ENCODE measurements around the gene EPAS1. TPM values are rescaled to one million over a fixed set of nuclear protein-coding genes. Genes with fewer than 3 reads are reported as not detected.

The EPAS1 gene
- total and polyA plus RNA-seq, 2 of the 8 experiments (the other 6 are each of a cell fraction or from before 2014, with no cell fraction given), result 2.0 to 4.9 TPM

DNA sequence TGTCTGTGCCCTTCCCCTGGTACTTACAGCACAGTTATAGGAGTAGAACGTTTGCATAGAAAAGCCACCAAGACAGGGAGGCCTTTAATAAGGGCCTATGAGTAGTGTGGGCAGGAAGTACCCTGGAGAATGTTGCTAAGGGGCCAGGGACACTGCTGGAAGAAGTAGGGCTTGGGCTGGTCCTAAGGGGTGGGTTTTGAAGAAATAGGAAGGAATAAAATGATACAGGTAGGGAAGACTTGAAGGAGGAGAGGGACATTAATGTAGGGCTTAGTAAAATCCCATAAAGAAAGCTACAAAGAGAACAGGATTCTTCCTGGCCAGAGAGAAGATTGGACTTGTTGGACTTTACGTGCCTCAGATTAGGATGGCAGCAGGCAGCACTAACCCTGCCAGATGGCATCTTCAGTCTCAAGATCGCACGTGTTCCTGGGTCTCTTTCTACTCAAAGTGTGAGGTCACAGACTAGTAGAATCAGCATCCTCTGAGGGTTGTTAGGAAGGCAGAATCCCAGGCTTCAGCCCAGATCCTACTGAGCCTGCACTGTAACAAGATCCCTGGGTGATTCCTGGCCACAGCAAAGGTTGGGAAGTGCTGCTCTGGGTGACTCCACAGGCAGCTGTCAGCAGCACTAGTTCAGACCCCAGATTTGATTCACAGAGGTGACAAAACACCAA lies 39.2 kb downstream of the EPAS1 start:
- Histone ChIP-seq H3K9me3 (ENCODE audit: insufficient read depth in 2 of 2, low read depth in 1 of 2, low read length in 1 of 2) (no peaks in the 10 kb centered on the region), H4K20me1 (replicated peaks in 1 of 2; ENCODE audit: control insufficient read depth in 1 of 2, insufficient read depth in 2 of 2, low read length in 2 of 2) (no peaks in the 10 kb centered on the region), H3K27ac (ENCODE audit: low read depth, low read length) (no peak overlapping the region; the same call in 1 of the 2 replicates), H3K4me3 (ENCODE audit: extremely low read depth in 1 of 4, insufficient read depth in 2 of 4, low read depth in 3 of 4, low read length in 4 of 4) (no peak overlapping the region), H2BK120ac (replicated peaks; ENCODE audit: low read depth, low read length) (no peak overlapping the region), H3K36me3 (ENCODE audit: control insufficient read depth in 2 of 4, insufficient read depth in 4 of 4, low read length in 3 of 4) (no peaks in the 10 kb centered on the region), H3K79me2 (ENCODE audit: control insufficient read depth in 1 of 2, insufficient read depth in 2 of 2, low read length in 2 of 2) (no peaks in the 10 kb centered on the region), H2BK20ac (ENCODE audit: low read length) (peak overlapping the region; percentile 10; the same call in 1 of the 2 replicates), H3K4me1 (replicated peaks in 1 of 4; ENCODE audit: control insufficient read depth in 3 of 4, insufficient read depth in 4 of 4, low read length in 3 of 4) (peaks cover 0 to 12% (median 9%) of the 10 kb centered on the region in 4 experiments; a peak in 6 of 7 replicates), H3K23me2 (ENCODE audit: low read depth, low read length) (no peaks in the 10 kb centered on the region), H3K14ac (ENCODE audit: insufficient read length) (no peak overlapping the region), H2BK5ac (ENCODE audit: low read depth, low read length) (0 out of 2 replicates have a peak overlapping the region, but pooled peaks have one; percentile 40), H2BK15ac (ENCODE audit: low read length) (0 out of 2 replicates have a peak overlapping the region, but pooled peaks have one; percentile 25), H3K4me2 (ENCODE audit: insufficient read depth in 1 of 2, low read depth in 2 of 2, low read length in 2 of 2) (peak overlapping the region in 1 of 2 experiments; percentile 61; a peak in 2 of 4 replicates), H4K91ac (replicated peaks; ENCODE audit: insufficient read length, low read length) (no peak overlapping the region), H3K56ac (replicated peaks; ENCODE audit: insufficient read length, low read depth, low read length) (no peak overlapping the region), H3K9ac (replicated peaks in 1 of 4; ENCODE audit: extremely low read depth in 1 of 4, low read depth in 3 of 4, low read length in 3 of 4) (no peak overlapping the region), H3K18ac (ENCODE audit: extremely low read depth, low read length) (peak overlapping the region; percentile 25; the same call in 1 of the 2 replicates), H4K5ac (ENCODE audit: insufficient read length, low read depth, low read length) (no peak overlapping the region), H3K4ac (replicated peaks; ENCODE audit: insufficient read length, low read depth, low read length) (no peak overlapping the region), H2AFZ (ENCODE audit: low read length) (no peak overlapping the region), H2BK12ac (ENCODE audit: low read depth, low read length) (peak overlapping the region; percentile 56; the same call in 1 of the 2 replicates), H4K8ac (ENCODE audit: extremely low read depth, insufficient read depth, low read length) (no peak overlapping the region), H3K79me1 (ENCODE audit: low read depth, low read length) (no peaks in the 10 kb centered on the region), H3K23ac (ENCODE audit: insufficient read length) (no peak overlapping the region), H3K27me3 (replicated peaks in 1 of 4; ENCODE audit: control insufficient read depth in 3 of 4, extremely low read depth in 1 of 4, insufficient read depth in 3 of 4, low read length in 3 of 4) (no peaks in the 10 kb centered on the region; a peak in 1 of 7 replicates), H2AK5ac (ENCODE audit: low read depth, low read length) (no peak overlapping the region; the same call in 1 of the 2 replicates)
- FAIRE-seq, result no peak
- POLR2A ChIA-PET (ENCODE audit: partially characterized antibody), result interaction anchor here (0.9 to 2.1 kb wide), 2 partner anchors 8 to 10 kb away, joined by 3 to 8 read pairs; no protein-coding TSS in a partner anchor
- CTCF ChIA-PET (ENCODE audit: partially characterized antibody), result interaction anchor here (1.1 to 1.5 kb wide), 8 partner anchors 9 to 273 kb away, joined by 3 to 6 read pairs (median 4); no protein-coding TSS in a partner anchor
- WGBS, 2 experiments (ENCODE audit: extremely low coverage in 1 of 2, insufficient coverage in 1 of 2, insufficient read length in 1 of 2, insufficient replicate concordance in 2 of 2, low coverage in 1 of 2, low lambda C conversion rate in 2 of 2, missing lambda C conversion rate in 1 of 2), result 74% methylated on average over 4 of the region's 4 CpGs; no CpG with 5 or more reads in 1 of the 2 experiments
- DNase-seq (ENCODE audit: low read depth in 1 of 2, low spot score in 2 of 2), result no peak
- TF ChIP-seq HDAC6 (IDR thresholded peaks at IDR 0.05; ENCODE audit: low read depth, low read length) (no peak), POLR2AphosphoS5 (IDR thresholded peaks at IDR 0.05; ENCODE audit: low read depth, low read length) (no peak), KDM1A (IDR thresholded peaks at IDR 0.05; ENCODE audit: borderline replicate concordance, low read length) (no peak), RBBP5 (IDR thresholded peaks at IDR 0.05; ENCODE audit: borderline replicate concordance, low read depth, low read length) (no peak), SIX5 (IDR thresholded peaks at IDR 0.05; ENCODE audit: low read depth, low read length) (no peak), SP4 (IDR thresholded peaks at IDR 0.05; ENCODE audit: low read length) (no peak), POLR2A (IDR thresholded peaks at IDR 0.05; ENCODE audit: control extremely low read depth in 1 of 2, low read depth in 2 of 2, low read length in 2 of 2) (no peak)
- TF ChIP-seq, protein P1, sequence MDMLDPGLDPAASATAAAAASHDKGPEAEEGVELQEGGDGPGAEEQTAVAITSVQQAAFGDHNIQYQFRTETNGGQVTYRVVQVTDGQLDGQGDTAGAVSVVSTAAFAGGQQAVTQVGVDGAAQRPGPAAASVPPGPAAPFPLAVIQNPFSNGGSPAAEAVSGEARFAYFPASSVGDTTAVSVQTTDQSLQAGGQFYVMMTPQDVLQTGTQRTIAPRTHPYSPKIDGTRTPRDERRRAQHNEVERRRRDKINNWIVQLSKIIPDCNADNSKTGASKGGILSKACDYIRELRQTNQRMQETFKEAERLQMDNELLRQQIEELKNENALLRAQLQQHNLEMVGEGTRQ (IDR thresholded peaks at IDR 0.05; ENCODE audit: low read length), result no peak
- TF ChIP-seq, protein P2, sequence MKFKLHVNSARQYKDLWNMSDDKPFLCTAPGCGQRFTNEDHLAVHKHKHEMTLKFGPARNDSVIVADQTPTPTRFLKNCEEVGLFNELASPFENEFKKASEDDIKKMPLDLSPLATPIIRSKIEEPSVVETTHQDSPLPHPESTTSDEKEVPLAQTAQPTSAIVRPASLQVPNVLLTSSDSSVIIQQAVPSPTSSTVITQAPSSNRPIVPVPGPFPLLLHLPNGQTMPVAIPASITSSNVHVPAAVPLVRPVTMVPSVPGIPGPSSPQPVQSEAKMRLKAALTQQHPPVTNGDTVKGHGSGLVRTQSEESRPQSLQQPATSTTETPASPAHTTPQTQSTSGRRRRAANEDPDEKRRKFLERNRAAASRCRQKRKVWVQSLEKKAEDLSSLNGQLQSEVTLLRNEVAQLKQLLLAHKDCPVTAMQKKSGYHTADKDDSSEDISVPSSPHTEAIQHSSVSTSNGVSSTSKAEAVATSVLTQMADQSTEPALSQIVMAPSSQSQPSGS (IDR thresholded peaks at IDR 0.05; ENCODE audit: low read length), result no peak
